Smooth muscle cell of the brain vasculature (primary cell): ENCODE data around the gene KCNJ2.

ENCODE experiments used
- DNase-seq: peaks from one replicate; pipeline ENCODE4 v3.0.0-alpha.2; 2012; ENCODE audit warnings: low read depth, low spot score

The KCNJ2 gene

DNA sequence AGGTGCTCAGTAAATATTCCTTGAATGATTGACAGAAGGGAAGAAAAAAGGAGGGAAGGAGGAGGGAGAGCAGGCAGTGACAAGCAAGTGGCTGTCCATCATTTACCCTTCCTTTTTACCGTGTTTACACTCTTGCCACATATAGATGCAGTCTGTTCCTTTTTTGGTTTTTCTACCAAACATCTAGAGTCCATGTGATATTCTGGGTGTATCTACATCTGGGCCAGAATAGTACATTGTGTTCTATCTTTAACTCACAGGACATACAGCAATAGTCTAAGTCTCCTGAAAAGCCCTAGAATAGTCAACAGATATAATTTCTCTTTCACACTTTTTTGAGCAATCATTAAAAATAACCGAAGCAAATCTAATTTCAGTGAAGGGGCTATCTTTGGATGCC is 33.5 kb downstream of the KCNJ2 start:
- no peak for DNase-seq

GRCh38 chr17:70204431-70204830 is 35.1 kb downstream of the KCNJ2 start:
- no peak for DNase-seq

DNA sequence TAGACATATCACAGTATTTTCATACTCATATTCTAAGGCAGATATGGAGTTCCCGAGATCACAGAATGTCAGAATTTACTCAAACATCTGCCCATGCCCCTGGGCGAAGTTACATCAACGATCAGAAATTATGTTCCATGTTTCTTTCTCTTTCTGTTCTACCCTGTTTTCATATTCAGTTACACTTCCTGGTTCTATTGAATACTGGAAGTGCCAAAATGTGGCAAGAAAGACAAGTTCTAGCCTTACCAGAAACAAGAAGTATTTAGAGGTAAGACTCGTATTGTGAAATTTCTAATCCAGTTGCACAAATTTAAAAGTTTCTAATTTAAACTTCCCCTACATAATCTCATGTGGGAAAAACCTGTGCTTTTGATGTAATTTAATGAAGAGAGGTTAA is 36.1 kb downstream of the KCNJ2 start:
- DNase-seq = no peak

- no peak for DNase-seq
Observed at GRCh38 chr17:70206361-70207010, 37.2 kb downstream of the KCNJ2 start.

GRCh38 chr17:70207184-70207583 is 37.9 kb downstream of the KCNJ2 start:
- no peak for DNase-seq

GRCh38 chr17:70208080-70208794 is 38.9 kb downstream of the KCNJ2 start:
- DNase-seq = no peak

DNA sequence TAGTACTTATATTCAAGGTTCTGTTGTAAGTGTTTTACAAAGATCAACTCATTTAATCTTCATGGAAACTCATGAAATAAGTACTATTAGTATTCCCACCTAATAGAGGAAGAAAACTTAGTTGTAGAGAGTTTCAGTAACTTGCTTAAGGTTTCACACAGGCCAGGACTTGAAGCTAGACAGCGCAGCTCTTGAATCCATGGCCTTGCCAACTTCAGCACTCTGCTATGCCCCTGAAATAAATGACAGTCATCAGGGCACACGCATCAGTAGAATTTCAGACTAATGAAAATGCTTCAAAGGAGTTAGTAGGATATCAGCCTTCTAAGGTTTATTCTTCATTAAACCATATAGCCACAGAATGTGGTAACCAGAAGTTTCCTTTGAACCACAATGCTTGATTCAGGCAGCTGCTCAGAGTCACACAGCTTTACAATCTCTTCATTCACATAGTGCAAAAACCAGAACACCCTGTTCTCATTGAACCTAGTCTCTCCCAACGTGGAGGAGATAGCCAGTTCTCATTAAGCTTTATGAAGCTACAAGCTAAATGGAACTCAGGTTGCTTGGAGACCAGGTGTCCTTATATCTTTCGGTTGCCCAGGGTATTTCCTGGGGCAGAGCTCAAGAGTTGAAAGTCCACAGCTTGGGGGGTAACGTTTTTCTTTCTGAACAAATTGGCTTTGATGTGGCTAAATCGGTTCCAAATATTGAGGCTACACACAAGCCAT is 39.7 kb downstream of the KCNJ2 start:
- no peak for DNase-seq

- DNase-seq = no peak
Observed at GRCh38 chr17:70215656-70216055, 46.3 kb downstream of the KCNJ2 start.

- no peak for DNase-seq
Observed at GRCh38 chr17:70217571-70217970, 48.2 kb downstream of the KCNJ2 start.

GRCh38 chr17:70225276-70225675 is 55.9 kb downstream of the KCNJ2 start:
- no peak for DNase-seq
